ENCODE measurements around the gene ENGASE. TPM values are rescaled to one million over a fixed set of nuclear protein-coding genes. Genes with fewer than 3 reads are reported as not detected.
A peak's percentile ranks its signal among the peaks of the same experiment; 100 is the strongest.

ENGASE gene
- total and polyA plus RNA-seq, 9 of the 15 experiments (the other 6 are each of a cell fraction or from before 2014, with no cell fraction given) = 0.06 to 45.5 (median 13.9) TPM

GRCh38 chr17:79074649-79075445 is at the start of gene ENGASE (continued):
- TF ChIP-seq SMARCB1 (IDR thresholded peaks at IDR 0.05; ENCODE audit: insufficient read length, low read depth) = no peak
- no peak for TF ChIP-seq ZNF407 (IDR thresholded peaks at IDR 0.05; ENCODE audit: low read depth)
- no peak for TF ChIP-seq ZNF75A (CRISPR knock-in tag; IDR thresholded peaks at IDR 0.05)
- peak; percentile 79 for TF ChIP-seq L3MBTL2 (IDR thresholded peaks at IDR 0.05)
- no peak for TF ChIP-seq ZNF140 (CRISPR knock-in tag; IDR thresholded peaks at IDR 0.05)
- TF ChIP-seq MAFK (IDR thresholded peaks at IDR 0.05; ENCODE audit: low read length) = no peak
- peak; percentile 61; the same call in 1 of the 2 replicates for TF ChIP-seq ILF3 (IDR thresholded peaks at IDR 0.05; ENCODE audit: borderline replicate concordance)
- TF ChIP-seq NR0B1 (IDR thresholded peaks at IDR 0.05; ENCODE audit: partially characterized antibody) = no peak
- no peak for TF ChIP-seq TAF9B (IDR thresholded peaks at IDR 0.05; ENCODE audit: partially characterized antibody)
- TF ChIP-seq SMAD4 (CRISPR knock-in tag; conservative IDR thresholded peaks at IDR 0.05) = peak; percentile 47; the same call in 1 of the 2 replicates
- TF ChIP-seq RCOR1 (IDR thresholded peaks at IDR 0.05; ENCODE audit: borderline replicate concordance in 1 of 2, low read depth in 2 of 2, low read length in 2 of 2) = no peak
- TF ChIP-seq PHF8 (IDR thresholded peaks at IDR 0.05; ENCODE audit: borderline replicate concordance, low read length) = peak; percentile 82; the same call in 1 of the 2 replicates
- TF ChIP-seq ZBTB7A (IDR thresholded peaks at IDR 0.05; ENCODE audit: borderline replicate concordance, control insufficient read depth, low read depth, low read length) = peak; percentile 35; the same call in 1 of the 2 replicates
- TF ChIP-seq MNT (conservative IDR thresholded peaks at IDR 0.05) = 0 out of 4 replicates have a peak, but pooled peaks of 1 of the 2 experiments have one; percentile 24
